HG02943 (cell line): ENCODE data around the gene SEMA5A.
"Not testable (repeated sequence)": the region's sequence is repeated elsewhere in the genome, so short reads cannot be mapped to it uniquely, and the experiment has no call there.

Experiments
- ATAC-seq: cut with Tn5 transposase; IDR thresholded peaks from one replicate; pipeline ENCODE4 v1.9.1; 2021; ENCODE audit warnings: mild to moderate bottlenecking, low read depth, moderate library complexity; ENCODE audit not compliant: unreplicated experiment

SEMA5A gene

GRCh38 chr5:9370256-9370655, 175.6 kb downstream of the SEMA5A start:
- ATAC-seq: no peak

GRCh38 chr5:9365512-9365911, 180.4 kb downstream of the SEMA5A start:
- no peak for ATAC-seq

GRCh38 chr5:9363449-9363848, 182.4 kb downstream of the SEMA5A start:
- ATAC-seq: peak; percentile 17

- peak; percentile 44 for ATAC-seq
Observed at GRCh38 chr5:9363026-9363425, 182.8 kb downstream of the SEMA5A start.

GRCh38 chr5:9362600-9362999, 183.3 kb downstream of the SEMA5A start:
- peak; percentile 38 for ATAC-seq

- ATAC-seq: peak; percentile 78
Observed at GRCh38 chr5:9361835-9362234, 184.0 kb downstream of the SEMA5A start.

- no peak for ATAC-seq
Observed at GRCh38 chr5:9358961-9359685, 186.8 kb downstream of the SEMA5A start.

- ATAC-seq: no peak
Observed at GRCh38 chr5:9356351-9356825, 189.5 kb downstream of the SEMA5A start.

- no peak for ATAC-seq
Observed at GRCh38 chr5:9354336-9355081, 191.4 kb downstream of the SEMA5A start.

- not testable (repeated sequence) for ATAC-seq
Observed at GRCh38 chr5:9353048-9353447, 192.8 kb downstream of the SEMA5A start.

- no peak for ATAC-seq
Observed at GRCh38 chr5:9351546-9351945, 194.3 kb downstream of the SEMA5A start.

GRCh38 chr5:9350301-9350797, 195.5 kb downstream of the SEMA5A start:
- ATAC-seq: no peak

GRCh38 chr5:9348401-9348996, 197.4 kb downstream of the SEMA5A start:
- ATAC-seq: no peak

GRCh38 chr5:9347541-9348295, 198.2 kb downstream of the SEMA5A start:
- ATAC-seq: no peak

- no peak for ATAC-seq
Observed at GRCh38 chr5:9347032-9347431, 198.8 kb downstream of the SEMA5A start.

- ATAC-seq: no peak
Observed at GRCh38 chr5:9344751-9345240, 201.1 kb downstream of the SEMA5A start.

- no peak for ATAC-seq
Observed at GRCh38 chr5:9343146-9343850, 202.6 kb downstream of the SEMA5A start.

- no peak for ATAC-seq
Observed at GRCh38 chr5:9342161-9342787, 203.6 kb downstream of the SEMA5A start.

GRCh38 chr5:9340085-9340484, 205.8 kb downstream of the SEMA5A start:
- no peak for ATAC-seq
